ENCODE data around the gene RNF7. TPM values are rescaled to one million over a fixed set of nuclear protein-coding genes. Genes with fewer than 3 reads are reported as not detected.
"Not testable (repeated sequence)": the region's sequence is repeated elsewhere in the genome, so short reads cannot be mapped to it uniquely, and the experiment has no call there.

Gene RNF7
- polyA plus RNA-seq, 1 donor (not counting 4 experiments of a cell fraction or from before 2014, with no cell fraction given), result 96.5 TPM

- no peaks in the 10 kb centered on the region for H3K9me3 ChIP-seq (ENCODE audit: control insufficient read depth, low read depth, low read length)
- H3K27ac ChIP-seq (ENCODE audit: control insufficient read depth, insufficient read depth, low read length), result no peak overlapping the region
- no peaks in the 10 kb centered on the region for H3K27me3 ChIP-seq (ENCODE audit: control insufficient read depth, extremely low read depth, insufficient read depth, low read length)
- H4K20me1 ChIP-seq (ENCODE audit: control insufficient read depth, extremely low read depth, insufficient read depth, low read length), result no peaks in the 10 kb centered on the region
- FAIRE-seq (no peak), DNase-seq (ENCODE audit: low read depth, low spot score) (no peak)
- no peak overlapping the region for H3K9ac ChIP-seq (ENCODE audit: control insufficient read depth, extremely low read depth, insufficient read depth, low read length)
- H3K4me1 ChIP-seq (ENCODE audit: control insufficient read depth, extremely low read depth, insufficient read depth, low read length), result no peaks in the 10 kb centered on the region
- H2AFZ ChIP-seq (ENCODE audit: control insufficient read depth, low read length), result no peak overlapping the region
- no peak overlapping the region for H3K4me3 ChIP-seq (ENCODE audit: control insufficient read depth in 2 of 3, extremely low read depth in 1 of 3, insufficient read depth in 2 of 3, low read depth in 1 of 3, low read length in 3 of 3)
- H3K4me2 ChIP-seq (ENCODE audit: control insufficient read depth, extremely low read depth, insufficient read depth, low read depth, low read length), result no peak overlapping the region
- TF ChIP-seq CTCF (optimal IDR thresholded peaks at IDR 0.05 in 1 of 3, IDR thresholded peaks at IDR 0.05 in 1 of 3, conservative IDR thresholded peaks at IDR 0.05 in 1 of 3; ENCODE audit: extremely low read depth in 1 of 3, insufficient read depth in 2 of 3, low read length in 3 of 3) (no peak), EZH2 (IDR thresholded peaks at IDR 0.05; ENCODE audit: low read length) (no peak)
- H3K36me3 ChIP-seq (ENCODE audit: control insufficient read depth in 2 of 2, extremely low read depth in 1 of 2, insufficient read depth in 2 of 2, low read length in 2 of 2), result no peaks in the 10 kb centered on the region
- no peaks in the 10 kb centered on the region for H3K9me1 ChIP-seq (ENCODE audit: control insufficient read depth, extremely low read depth, insufficient read depth, low read length)
- no peaks in the 10 kb centered on the region for H3K79me2 ChIP-seq (ENCODE audit: control insufficient read depth, insufficient read depth, low read length)
- dilution Hi-C loops (cut with MboI; ENCODE audit: extremely low pct_ligation_motif_present, low sequenced_read_pairs), result no loop called here
Measured at GRCh38 chr3:141788149-141788548, 50.1 kb downstream of the RNF7 start.

DNA sequence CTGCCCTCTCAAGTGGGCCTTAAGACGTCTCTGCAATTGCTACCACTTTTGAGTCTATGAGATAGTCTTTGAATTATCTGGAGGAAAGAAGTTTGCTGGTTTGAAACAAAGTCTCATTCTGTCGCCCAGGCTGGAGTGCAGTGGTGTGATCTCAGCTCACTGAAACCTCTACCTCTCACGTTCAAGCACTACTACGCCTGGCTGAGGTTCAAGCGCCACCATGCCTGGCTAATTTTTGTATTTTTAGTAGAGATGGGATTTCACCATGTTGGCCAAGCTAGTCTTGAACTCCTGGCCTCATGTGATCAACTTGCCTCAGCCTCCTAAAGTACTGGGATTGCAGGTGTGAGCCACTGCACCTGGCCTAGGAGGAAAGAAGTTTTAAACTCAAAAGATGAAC is 50.7 kb downstream of the RNF7 start:
- FAIRE-seq; dilution Hi-C loops (cut with MboI; ENCODE audit: extremely low pct_ligation_motif_present, low sequenced_read_pairs): not testable (repeated sequence)

DNA sequence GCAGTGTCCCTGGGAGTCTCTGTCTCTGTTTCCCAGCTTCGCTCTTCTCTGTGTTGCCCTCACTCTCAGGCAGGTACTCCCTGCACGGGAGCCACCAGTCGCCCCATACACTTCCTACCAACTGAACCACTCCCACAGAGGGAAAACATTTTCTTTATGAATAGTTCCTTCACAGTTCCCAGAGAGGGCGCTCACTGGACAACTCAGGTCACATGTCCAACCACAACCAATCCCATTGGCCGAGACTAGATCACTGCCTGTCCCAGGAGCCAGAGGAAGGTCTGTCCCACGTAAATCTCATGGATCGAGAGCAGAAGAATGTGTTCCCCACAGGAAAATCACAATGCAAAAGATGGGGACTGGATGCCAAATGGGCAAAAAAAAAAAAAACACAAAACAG is 51.2 kb downstream of the RNF7 start:
- dilution Hi-C loops (cut with MboI; ENCODE audit: extremely low pct_ligation_motif_present, low sequenced_read_pairs), result no loop called here

More for the DNA sequence above, 50.7 kb downstream of the RNF7 start:
- not testable (repeated sequence) for H3K9me1 ChIP-seq (ENCODE audit: control insufficient read depth, extremely low read depth, insufficient read depth, low read length); H2AFZ ChIP-seq (ENCODE audit: control insufficient read depth, low read length); H3K9ac ChIP-seq (ENCODE audit: control insufficient read depth, extremely low read depth, insufficient read depth, low read length); H3K79me2 ChIP-seq (ENCODE audit: control insufficient read depth, insufficient read depth, low read length); H3K4me2 ChIP-seq (ENCODE audit: control insufficient read depth, extremely low read depth, insufficient read depth, low read depth, low read length); H3K36me3 ChIP-seq (ENCODE audit: control insufficient read depth in 2 of 2, extremely low read depth in 1 of 2, insufficient read depth in 2 of 2, low read length in 2 of 2); H4K20me1 ChIP-seq (ENCODE audit: control insufficient read depth, extremely low read depth, insufficient read depth, low read length); H3K27me3 ChIP-seq (ENCODE audit: control insufficient read depth, extremely low read depth, insufficient read depth, low read length); H3K4me1 ChIP-seq (ENCODE audit: control insufficient read depth, extremely low read depth, insufficient read depth, low read length); H3K9me3 ChIP-seq (ENCODE audit: control insufficient read depth, low read depth, low read length); H3K4me3 ChIP-seq (ENCODE audit: control insufficient read depth in 2 of 3, extremely low read depth in 1 of 3, insufficient read depth in 2 of 3, low read depth in 1 of 3, low read length in 3 of 3); DNase-seq (ENCODE audit: low read depth, low spot score); H3K27ac ChIP-seq (ENCODE audit: control insufficient read depth, insufficient read depth, low read length)

More for the DNA sequence above, 51.2 kb downstream of the RNF7 start:
- no peak overlapping the region for H3K4me3 ChIP-seq (ENCODE audit: control insufficient read depth in 2 of 3, extremely low read depth in 1 of 3, insufficient read depth in 2 of 3, low read depth in 1 of 3, low read length in 3 of 3)
- no peaks in the 10 kb centered on the region for H3K36me3 ChIP-seq (ENCODE audit: control insufficient read depth in 2 of 2, extremely low read depth in 1 of 2, insufficient read depth in 2 of 2, low read length in 2 of 2)
- H3K27ac ChIP-seq (ENCODE audit: control insufficient read depth, insufficient read depth, low read length), result no peak overlapping the region
- no peaks in the 10 kb centered on the region for H3K79me2 ChIP-seq (ENCODE audit: control insufficient read depth, insufficient read depth, low read length)
- H3K9me1 ChIP-seq (ENCODE audit: control insufficient read depth, extremely low read depth, insufficient read depth, low read length), result no peaks in the 10 kb centered on the region
- no peak overlapping the region for H3K9ac ChIP-seq (ENCODE audit: control insufficient read depth, extremely low read depth, insufficient read depth, low read length)
- no peaks in the 10 kb centered on the region for H4K20me1 ChIP-seq (ENCODE audit: control insufficient read depth, extremely low read depth, insufficient read depth, low read length)
- H3K27me3 ChIP-seq (ENCODE audit: control insufficient read depth, extremely low read depth, insufficient read depth, low read length), result no peaks in the 10 kb centered on the region
- FAIRE-seq (no peak), DNase-seq (ENCODE audit: low read depth, low spot score) (no peak)
- no peak overlapping the region for H2AFZ ChIP-seq (ENCODE audit: control insufficient read depth, low read length)
- H3K9me3 ChIP-seq (ENCODE audit: control insufficient read depth, low read depth, low read length), result no peaks in the 10 kb centered on the region
- TF ChIP-seq EZH2 (IDR thresholded peaks at IDR 0.05; ENCODE audit: low read length), result no peak
- TF ChIP-seq CTCF (optimal IDR thresholded peaks at IDR 0.05 in 1 of 3, IDR thresholded peaks at IDR 0.05 in 1 of 3, conservative IDR thresholded peaks at IDR 0.05 in 1 of 3; ENCODE audit: extremely low read depth in 1 of 3, insufficient read depth in 2 of 3, low read length in 3 of 3), result no peak
- H3K4me2 ChIP-seq (ENCODE audit: control insufficient read depth, extremely low read depth, insufficient read depth, low read depth, low read length), result no peak overlapping the region
- H3K4me1 ChIP-seq (ENCODE audit: control insufficient read depth, extremely low read depth, insufficient read depth, low read length), result no peaks in the 10 kb centered on the region

Data from keratinocyte (primary cell).